GM19452 (cell line): ENCODE data around the gene GGT6.

Experiments used
- ATAC-seq: cut with Tn5 transposase; IDR thresholded peaks from one replicate; pipeline ENCODE4 v1.9.1; 2021; ENCODE audit not compliant: unreplicated experiment

Gene GGT6

GRCh38 chr17:4576729-4577322 lies 16.4 kb upstream of the GGT6 start:
- no peak for ATAC-seq

DNA sequence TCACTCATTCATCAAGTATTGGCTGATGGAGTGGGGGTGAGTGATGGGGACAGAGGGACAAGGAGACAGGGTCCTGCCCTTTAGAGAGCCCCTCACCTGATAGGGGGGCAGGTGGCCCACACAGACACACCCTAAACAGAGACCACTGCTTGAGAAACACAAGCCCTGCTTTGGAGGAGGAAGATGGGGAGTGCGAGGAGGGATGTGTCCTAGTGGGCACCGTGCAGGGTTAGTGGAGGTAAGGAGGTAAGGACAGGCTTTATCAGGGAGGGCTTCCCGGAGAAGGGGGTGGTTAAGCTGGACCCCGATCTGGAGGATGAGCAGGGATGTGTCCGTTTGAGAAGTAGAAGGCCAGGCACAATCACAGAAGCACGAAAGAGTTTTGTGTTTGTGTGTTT lies 15.8 kb upstream of the GGT6 start:
- ATAC-seq, result no peak

- ATAC-seq, result no peak
Measured at GRCh38 chr17:4574448-4575045, 14.2 kb upstream of the GGT6 start.

GRCh38 chr17:4573669-4574068 lies 13.3 kb upstream of the GGT6 start:
- ATAC-seq, result no peak

GRCh38 chr17:4573115-4573514 lies 12.7 kb upstream of the GGT6 start:
- no peak for ATAC-seq

- ATAC-seq, result no peak
Measured at GRCh38 chr17:4572131-4572530, 11.8 kb upstream of the GGT6 start.

- ATAC-seq, result no peak
Measured at GRCh38 chr17:4569591-4569990, 9.2 kb upstream of the GGT6 start.

DNA sequence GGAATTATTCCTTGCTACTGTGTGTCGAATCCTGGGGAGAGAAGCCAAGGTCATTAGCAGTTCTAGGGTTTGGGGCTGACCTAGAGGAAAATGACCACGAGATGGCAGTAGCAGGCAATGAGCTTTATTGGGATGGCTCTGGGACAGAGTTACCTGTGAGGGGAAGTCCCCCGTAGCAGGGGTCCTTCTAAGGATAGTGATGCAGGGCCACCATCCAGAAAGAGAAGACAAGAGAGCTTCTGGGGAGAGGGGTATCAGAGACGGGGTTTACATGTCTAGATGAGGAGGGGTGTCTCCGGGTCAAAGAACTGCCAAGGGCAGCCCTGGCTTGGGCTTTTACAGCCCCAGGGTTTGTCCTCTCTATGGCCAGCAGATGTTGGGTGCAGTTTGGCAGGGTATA lies 6.4 kb upstream of the GGT6 start:
- ATAC-seq, result no peak

DNA sequence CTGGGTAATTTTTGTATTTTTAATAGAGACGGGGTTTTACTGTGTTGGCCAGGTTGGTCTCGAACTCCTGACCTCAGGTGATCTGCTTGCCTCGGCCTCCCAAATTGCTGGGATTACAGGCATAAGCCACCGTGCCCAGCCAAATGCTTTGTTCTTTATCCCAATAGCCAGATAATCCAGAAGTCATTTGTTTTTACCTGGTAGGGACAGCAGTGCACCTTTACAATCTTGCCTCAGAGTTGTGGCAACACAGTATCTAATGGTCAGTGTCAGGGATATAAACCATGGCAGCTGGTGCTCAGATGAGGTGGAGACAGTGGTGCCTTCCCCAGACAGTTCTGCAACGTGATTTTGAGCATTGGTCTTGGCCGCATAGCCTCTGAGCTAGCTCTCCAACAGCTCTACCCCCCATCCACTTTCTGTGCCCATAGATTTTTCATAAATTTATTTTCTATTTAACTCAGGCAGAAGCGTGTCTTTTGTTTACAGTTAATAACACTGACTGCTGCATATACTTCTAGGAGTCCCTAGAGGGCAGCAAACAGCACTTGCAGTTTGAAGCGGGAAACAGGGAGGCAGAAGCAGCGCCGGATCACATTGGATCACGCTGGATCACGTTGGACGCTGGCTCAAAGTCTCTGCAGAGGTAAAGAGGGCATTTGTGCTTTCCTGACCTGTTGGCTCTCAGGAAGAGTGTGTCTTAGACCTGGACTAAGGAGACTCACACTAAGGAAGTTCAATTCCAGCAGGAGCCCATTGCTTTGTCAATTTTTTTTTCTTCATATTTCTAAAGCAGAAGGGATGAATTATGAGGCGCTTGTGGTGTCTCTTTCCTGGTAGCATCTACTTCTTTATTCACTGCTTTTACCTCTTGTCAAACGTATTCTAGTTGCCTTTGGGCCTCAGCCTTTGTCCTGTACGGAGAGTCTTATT lies 5.1 kb upstream of the GGT6 start:
- ATAC-seq, result no peak

- no peak for ATAC-seq
Measured at GRCh38 chr17:4562015-4562969, 1.9 kb upstream of the GGT6 start.

DNA sequence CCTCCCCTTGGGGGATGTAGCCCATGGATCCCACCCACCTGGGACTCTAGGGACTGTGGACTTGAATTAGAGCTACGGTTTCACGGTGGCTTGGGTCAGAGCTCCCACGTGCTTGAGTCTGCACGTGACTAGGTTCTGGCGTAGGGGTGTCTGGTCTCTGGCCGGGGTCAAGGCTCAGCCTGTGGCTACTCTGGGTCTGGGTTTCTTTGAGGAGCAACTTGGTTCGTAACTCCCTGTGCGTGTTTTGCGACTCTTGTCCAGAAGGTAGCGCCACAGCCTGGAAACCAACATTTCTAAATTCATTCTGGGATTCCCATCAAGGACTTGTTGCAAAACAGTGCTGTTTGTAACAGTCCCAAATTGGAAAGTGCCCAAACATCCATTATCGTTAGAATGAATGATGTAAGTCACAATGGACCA lies 470 bp upstream of the GGT6 start:
- no peak for ATAC-seq

GRCh38 chr17:4559966-4560365 lies 411 bp downstream of the GGT6 start:
- no peak for ATAC-seq

DNA sequence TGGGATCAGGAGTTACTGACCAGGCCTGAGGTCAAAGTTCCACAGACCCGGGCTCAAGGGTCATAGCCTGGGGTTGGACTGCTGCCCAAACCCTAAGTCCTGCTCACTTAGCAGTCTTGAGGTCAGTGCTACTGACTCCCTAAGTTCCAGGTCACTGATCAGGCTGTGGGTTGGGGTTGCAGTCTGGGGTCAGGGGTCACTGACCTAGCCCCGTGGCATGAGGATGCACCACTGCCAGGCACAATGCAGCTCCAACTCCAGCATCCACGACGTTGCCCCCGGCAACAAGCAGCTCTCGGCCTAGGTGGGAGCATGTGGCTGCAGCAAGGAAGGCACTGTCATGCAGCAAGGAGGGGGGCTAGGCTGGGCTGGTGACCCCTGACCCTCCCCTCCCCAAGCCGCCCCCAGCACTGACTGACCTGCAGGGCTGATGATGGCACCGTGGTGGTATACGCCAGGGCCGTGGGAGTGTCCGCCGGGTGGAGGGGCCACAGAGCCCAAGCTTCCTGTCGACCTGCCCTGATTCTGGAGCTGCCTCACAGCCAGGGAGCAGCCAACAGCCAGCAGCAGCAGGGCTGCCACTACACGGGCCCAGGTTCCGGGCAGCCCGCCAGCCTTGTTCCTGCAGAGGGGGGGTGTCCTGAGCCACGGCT lies 1.1 kb downstream of the GGT6 start:
- no peak for ATAC-seq

- ATAC-seq, result no peak
Measured at GRCh38 chr17:4558347-4558971, 1.9 kb downstream of the GGT6 start.

DNA sequence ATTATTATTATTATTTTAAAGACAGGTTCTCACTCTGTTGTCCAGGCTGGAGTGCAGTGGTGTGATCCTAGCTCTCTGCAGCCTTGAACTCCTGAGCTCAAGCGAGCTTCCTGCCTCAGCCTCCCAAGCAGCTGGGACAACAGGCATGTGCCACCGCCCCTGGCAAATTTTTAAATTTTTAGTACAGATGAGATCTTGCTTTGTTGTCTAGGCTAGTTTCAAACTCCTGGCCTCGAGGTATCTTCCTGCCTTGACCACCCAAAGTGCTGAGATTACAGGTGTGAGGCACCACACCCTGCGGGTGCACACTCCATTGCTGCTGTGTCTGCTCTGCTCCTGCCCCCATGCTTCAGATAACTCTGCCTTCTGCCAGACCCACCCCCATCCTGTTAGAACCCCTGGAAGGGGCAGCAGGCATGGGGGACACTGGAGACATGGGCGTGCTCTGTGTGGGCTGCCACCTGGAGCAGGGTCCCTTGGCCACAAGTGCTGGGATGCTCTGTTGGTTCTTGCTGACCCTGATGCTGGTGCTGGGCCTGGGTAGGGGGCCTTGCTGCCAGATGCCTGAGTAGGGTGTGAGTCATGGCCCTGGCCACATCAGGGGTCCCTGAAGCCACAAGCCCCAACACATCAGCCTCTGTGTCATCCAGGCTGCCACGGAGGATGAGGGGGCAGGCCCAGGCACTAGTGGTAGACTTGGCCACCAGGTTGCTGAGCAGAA lies 2.6 kb downstream of the GGT6 start:
- ATAC-seq, result no peak

DNA sequence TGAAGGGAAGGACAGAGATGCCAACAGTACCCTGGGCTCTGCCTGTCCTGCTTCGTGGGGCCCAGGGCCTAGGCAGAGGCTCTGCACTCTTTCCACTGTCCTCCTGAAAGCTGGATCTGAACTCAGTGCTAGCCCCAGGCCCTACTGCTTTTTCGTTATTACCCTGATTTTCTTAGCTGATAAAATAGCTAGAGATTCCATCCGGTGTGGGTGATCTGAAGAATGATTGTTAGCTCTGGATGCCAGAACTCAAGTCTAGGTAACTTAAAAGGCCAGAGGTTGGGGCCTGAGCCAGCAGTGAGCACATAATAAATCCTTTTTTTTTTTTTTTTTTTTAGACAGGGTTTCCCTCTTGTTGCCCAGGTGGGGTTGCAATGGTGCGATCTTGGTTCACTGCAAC lies 3.4 kb downstream of the GGT6 start:
- ATAC-seq, result no peak

DNA sequence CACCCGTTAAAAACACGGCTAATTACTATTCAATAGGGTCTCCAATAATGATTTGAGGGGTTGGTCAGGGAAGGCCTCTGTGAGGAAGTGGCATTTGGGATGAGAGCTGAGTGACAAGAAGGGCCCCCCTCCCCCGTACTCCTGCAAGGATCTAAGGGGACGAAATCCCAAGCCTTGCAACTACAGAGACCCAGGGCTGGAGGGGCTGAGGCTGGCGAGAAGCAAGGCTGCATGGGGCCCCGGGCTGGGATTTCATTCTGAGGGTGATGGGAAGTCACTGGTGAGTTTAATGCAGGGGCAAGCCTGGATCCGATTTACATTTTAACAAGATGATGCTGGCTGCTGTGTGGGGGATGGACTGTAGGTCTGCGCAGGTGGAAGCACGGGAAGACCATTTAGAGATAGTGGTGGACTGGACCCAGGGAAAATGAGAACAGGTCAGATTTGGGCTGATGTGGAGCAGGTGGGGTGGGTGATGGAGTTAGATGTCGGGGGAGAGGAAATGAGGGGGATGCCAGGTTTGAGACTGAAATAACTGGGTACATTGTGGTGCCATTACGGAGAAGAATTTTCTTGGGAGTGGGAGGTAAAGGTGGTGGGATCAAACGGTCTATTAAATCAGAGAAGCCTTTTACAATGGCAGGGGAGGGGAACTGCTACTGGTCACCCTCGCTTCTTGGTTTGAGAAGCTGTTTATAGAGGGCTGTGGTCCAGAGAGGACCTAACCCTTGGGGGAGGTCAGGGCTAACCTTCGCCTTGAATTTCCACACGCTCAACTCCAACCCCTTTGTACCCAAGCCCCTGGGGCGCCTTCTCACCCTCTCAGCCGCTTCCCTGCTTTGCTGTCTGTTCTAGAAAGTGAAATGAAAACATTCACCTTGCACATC lies 4.3 kb downstream of the GGT6 start:
- no peak for ATAC-seq

DNA sequence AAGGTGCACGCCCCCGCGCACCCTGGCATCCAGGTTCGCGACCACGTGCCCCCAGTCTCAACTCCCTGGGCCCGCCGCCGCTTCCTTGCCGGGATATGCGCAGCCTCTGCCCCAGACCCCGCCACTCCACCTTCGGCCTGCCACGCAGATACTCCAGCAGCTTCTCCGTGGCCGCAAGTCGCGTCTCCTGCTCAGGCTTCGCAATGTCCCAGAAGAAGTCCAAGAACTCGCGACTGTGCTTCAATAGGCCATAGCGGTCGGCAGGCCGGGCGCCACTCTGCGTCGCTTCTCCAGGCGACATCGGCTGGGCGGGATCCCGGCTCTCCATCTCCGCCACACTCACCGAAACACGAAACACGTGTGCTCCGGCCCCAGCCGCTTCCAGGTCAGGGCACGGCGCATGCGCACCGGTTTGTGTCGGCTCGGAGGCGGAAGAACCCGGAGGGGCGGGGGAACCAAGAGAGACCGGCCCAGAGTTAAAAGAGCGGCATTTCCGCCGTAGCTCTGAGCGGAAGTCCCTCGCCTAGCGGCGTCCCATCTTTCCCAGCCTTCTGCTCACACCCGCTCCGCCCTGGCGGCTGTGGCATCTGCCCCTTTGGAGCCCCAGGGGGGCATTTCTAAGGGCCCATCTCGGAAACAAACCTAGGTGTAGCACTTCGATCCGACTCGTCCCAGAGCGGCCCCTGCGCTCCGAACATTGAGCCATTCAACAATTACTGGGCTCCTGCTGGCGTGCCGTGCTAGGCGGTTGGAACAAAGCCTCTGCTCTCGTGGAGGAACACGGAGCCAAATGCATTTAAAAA lies 5.2 kb downstream of the GGT6 start, which contains the start of gene MYBBP1A:
Gene MYBBP1A (minus strand): TSS at position 388 of the 803 bp plus-strand sequence. CDS start 60 bp downstream, at position 328.
- ATAC-seq, result peak; percentile 87
